ENCODE results near the gene CTR9.

- TF ChIP-seq ZNF274 (IDR thresholded peaks at IDR 0.05; ENCODE audit: low read depth, low read length) (no peak), YY1 (IDR thresholded peaks at IDR 0.05; ENCODE audit: insufficient read depth, insufficient read length) (no peak), SUZ12 (IDR thresholded peaks at IDR 0.05; ENCODE audit: extremely low read depth, insufficient read depth, insufficient read length) (no peak)
Measured at GRCh38 chr11:10784232-10785145, 33.4 kb downstream of the CTR9 start.
